ENCODE data around the gene TBC1D1.

The TBC1D1 gene

GRCh38 chr4:38109370-38109769, 218.5 kb downstream of the TBC1D1 start:
- DNase-seq = no peak

DNA sequence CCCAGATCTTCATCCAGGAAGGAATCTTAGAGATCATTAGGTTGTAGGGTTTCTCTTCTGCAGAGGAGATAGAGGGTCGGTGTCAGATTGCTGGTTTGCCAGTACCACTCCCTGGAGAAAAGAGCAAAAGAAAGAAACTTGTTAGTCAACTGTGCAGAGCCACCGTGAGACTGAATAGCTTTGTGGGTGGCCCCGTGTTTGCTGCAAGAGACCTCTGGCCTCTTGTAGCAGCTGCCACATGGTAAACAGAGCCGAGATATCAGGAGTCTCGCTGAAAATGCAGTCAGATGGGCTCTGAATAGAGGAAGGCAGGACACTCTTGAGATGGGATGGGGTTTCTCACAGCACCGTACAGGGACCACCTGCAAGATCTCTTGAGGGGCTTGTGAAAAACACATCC, 219.0 kb downstream of the TBC1D1 start:
- DNase-seq = peak; percentile 22

- no peak for DNase-seq
Measured at GRCh38 chr4:38111024-38111423, 220.1 kb downstream of the TBC1D1 start.

DNA sequence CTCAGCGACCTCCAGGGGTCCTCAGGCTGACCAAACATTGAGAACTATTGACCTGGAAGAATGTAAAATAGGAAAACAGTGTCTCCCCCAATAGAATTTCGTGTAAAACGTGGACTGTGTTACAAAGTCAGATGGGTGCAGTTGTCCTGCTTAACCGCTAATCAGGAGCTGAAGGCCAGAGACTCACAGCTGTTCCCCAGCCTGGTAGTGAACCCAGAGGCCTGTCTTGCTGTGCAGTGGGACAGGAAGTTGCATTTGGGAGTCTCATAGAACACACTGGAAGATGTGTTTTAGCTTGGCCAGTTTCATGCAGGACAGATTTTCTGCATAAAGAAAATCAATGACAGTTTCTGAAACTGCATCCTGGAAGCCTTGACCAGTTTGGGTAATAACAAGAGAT, 220.8 kb downstream of the TBC1D1 start:
- no peak for DNase-seq

DNA sequence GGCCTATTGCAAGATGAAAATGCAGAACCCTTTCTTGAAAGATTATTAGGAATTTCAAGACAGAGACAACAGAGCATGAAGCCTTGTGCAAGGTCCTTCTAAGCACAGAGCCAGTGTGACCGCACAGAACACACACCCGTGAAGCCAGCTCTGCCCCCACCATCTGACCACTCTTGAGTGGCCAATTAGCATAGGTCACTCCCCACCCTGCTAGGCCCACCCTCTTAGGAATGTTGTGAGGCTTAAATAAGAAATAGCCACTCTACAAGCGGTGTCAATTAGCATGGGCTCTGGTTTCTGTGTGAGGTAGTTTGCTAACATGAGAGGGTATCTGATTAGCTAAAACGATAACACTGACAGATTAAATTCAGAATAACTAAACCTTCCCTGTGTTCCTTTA, 222.2 kb downstream of the TBC1D1 start:
- DNase-seq = no peak

GRCh38 chr4:38113551-38113950, 222.7 kb downstream of the TBC1D1 start:
- DNase-seq = no peak

GRCh38 chr4:38114386-38115150, 223.7 kb downstream of the TBC1D1 start:
- DNase-seq = no peak

- no peak for DNase-seq
Measured at GRCh38 chr4:38115601-38116000, 224.7 kb downstream of the TBC1D1 start.

DNA sequence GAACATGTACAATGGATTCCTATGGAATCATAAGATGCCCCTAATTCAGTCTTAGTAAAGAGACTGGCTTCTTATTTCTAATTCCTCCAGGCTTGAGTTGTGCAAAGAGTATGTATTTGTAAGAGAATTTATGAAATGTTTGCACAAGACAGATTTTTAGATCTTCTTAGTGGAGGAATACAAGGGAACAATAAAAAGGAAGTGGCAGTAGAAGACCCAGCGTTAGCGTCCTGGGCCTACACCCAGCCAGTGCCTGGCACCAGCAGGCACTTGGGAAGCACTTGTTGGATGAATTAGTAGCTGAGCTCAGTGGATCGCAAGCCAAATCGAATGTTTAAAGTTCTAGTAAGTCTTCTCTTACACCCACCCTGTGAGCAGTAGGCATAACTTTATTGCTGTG, 226.7 kb downstream of the TBC1D1 start:
- DNase-seq = no peak

GRCh38 chr4:38119668-38120385, 228.9 kb downstream of the TBC1D1 start:
- DNase-seq = no peak

DNA sequence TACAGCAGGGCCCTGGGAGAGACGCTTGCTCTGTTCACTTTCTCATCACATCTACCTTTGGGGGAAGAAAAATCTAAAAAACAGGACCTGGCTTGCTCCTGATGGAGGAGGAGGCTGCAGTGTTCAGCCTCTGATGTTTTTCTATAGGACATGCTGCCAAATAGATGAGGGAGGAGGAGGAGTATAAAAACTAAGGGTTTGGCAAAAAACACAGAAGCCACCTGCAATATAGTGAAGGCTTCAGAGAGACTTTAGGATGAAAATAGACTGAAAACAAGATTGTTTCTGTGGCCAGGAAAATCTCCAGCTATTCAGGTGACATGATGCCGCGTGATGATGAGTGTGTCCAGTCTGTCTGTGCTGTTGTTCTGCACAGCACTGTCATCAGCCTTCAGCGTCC, 229.9 kb downstream of the TBC1D1 start:
- DNase-seq = no peak

- DNase-seq = no peak
Measured at GRCh38 chr4:38122060-38122459, 231.2 kb downstream of the TBC1D1 start.

- no peak for DNase-seq
Measured at GRCh38 chr4:38123555-38123954, 232.7 kb downstream of the TBC1D1 start.

DNA sequence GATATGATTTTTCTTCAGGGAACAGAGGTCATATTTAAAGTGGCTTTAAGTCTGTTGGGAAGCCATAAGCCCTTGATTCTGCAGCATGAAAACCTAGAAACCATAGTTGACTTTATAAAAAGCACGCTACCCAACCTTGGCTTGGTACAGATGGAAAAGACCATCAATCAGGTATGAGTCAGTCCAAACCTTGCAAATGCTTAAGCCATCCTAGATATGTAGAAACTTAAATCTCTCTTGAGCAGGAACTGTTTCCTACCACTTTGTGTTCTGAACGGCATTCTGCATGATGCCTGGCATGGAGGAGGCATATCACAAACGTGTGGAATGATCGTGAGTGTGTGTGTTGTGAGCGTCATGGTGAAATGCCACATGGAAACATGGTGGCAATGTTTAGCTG, 234.1 kb downstream of the TBC1D1 start:
- DNase-seq = no peak

DNA sequence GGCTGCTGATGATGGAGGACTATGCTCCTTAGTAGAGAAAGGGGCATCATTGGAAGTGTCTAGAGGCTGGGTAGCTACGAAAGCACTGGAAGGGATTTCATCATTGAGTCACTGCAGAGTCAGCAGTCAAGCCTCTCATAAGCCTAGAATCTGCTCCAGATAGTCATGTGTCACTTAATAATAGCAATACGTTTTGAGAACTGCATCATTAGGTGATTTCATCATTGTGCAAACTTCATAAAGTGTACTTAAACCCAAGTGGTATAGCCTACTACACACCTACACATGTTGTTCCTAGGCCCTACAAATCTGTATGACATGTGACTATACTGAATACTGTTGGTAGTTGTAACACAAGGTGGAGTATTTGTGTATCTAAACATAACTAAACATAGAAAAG, 234.9 kb downstream of the TBC1D1 start:
- DNase-seq = no peak

DNA sequence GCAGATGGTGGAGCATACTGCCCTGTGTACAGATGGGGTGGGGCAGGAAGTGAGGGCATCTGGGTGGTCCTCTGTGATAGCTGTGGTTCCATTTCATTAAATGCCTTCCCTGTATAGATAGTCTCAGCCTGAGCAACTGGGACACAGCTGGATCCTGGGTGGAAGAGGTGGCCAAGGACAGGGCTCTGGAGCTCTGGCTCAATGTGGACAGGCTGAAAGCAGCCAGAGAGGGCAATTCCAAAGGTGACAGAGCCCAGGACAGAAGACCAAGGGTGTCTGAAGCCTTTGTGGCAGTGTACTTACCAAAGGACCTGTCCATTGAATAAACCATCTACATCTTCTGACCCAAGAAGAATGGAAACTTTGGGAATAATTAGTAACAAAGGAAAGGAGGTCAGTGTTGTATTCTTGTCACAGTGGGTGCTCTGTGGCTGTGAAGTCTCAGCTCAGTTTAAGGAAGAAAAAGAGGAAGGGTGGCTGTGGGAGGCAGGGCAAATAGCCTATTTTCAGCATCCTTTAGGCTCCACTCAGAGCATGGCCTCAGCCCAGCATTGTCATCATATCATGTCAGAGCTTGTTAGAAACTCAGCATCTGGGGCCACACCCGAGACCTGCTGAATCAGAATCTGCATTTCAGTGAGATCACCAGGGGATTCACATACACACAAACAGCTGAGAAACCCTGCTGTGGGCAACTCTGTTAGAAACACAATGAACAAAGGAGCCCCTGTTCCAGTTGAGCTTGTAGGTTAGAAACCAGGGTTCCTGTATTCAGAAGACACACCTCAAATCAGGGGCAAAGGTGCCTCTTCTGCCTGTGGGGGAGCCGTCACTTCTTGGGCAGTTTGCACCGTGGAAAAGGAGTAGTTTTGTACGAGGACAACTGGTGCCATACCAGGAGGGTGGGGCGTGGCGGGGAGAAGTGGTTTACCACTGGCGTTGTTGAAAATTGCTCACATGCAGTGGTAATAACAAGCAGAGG, 237.9 kb downstream of the TBC1D1 start:
- DNase-seq = no peak

GRCh38 chr4:38129460-38130227, 238.8 kb downstream of the TBC1D1 start:
- DNase-seq = no peak

- no peak for DNase-seq
Measured at GRCh38 chr4:38130884-38131283, 240.0 kb downstream of the TBC1D1 start.

DNA sequence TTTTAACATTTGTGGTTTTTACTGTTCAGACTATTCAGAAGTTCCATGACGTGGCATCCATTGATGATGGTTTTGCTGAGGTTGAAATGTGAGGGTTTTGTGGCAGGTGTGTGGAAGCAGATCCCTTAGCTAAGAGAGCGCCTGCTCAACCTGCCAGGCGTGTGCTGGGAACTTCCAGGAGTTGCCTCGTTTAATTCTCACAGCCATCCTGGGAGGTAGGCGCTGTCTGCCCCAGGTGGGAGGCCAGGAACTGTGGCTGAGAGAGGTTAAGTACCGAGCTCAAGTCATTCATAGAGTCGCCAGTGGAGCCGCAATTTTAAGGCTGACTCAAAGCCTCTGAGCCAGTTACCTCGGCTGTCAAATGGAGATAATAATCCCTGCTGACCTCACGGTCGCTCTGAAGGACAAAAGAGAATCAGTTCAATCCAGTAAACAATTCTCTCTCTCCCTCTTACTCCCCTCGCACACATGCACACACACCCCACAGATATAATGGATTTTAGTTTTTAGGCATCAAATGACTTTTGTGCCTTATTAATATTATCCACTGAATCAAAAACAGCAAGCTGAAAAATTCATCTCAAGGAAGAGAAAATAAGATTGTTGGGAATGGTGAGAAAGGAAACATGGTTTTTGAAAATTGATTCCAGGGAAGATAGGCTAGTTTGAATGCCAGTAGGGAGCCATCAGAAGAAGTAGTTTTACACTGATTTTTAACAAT, 240.6 kb downstream of the TBC1D1 start:
- DNase-seq = peak; percentile 10

GRCh38 chr4:38132107-38132673, 241.3 kb downstream of the TBC1D1 start:
- no peak for DNase-seq

DNA sequence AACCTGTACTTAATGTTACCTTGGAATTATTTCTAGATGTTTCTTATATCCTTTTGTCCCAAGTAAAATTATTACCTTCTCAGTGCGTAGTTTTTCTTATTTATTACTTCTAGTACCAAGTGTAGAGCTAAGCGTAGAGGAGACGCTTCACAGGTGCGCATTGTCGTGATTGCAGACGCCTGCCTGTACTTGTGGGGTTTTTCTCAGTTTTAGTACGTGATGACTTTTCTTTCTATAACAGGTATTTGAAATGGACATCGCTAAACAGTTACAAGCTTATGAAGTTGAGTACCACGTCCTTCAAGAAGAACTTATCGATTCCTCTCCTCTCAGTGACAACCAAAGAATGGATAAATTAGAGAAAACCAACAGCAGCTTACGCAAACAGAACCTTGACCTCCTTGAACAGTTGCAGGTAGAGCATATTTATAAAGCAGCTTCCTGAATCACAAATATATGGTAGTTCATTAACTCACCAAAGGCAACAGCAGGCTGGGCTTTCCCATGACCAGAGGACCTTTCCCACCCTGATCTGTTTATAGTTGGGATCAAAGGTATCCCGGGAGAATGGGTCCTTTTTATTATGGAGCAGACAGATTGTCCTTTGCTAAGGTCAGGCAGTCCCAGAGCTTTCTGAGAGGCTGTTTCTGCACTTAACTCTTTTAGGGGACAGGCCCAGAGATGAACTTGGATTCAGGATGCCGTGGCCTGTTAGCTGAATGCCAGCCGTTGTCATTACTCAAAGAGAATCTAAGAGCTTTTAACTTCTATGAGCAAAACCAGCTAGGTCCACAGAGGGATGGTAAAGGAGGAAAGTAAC, 242.2 kb downstream of the TBC1D1 start:
- DNase-seq = no peak
